Activated naive CD8-positive, alpha-beta T cell treated with anti-CD3 and anti-CD28 coated beads for 36 hours (primary cell): ENCODE measurements around the gene FOXP3. TPM values are rescaled to one million over a fixed set of nuclear protein-coding genes. Genes with fewer than 3 reads are reported as not detected.

Experiments used
- DNase-seq: peaks from one replicate; pipeline ENCODE4 v3.0.0; 2021
- H3K27ac Mint-ChIP-seq: one replicate; pipeline ENCODE4 v1.8.0; 2022; ENCODE audit warnings: mild to moderate bottlenecking, moderate library complexity, mixed read lengths
- H3K27me3 Mint-ChIP-seq: one replicate; pipeline ENCODE4 v1.8.0; 2022; ENCODE audit warnings: mild to moderate bottlenecking, mixed read lengths
- H3K36me3 Mint-ChIP-seq: one replicate; pipeline ENCODE4 v1.8.0; 2021; ENCODE audit warnings: mild to moderate bottlenecking, mixed read lengths
- H3K4me1 Mint-ChIP-seq: one replicate; pipeline ENCODE4 v1.8.0; 2021; ENCODE audit warnings: mixed read lengths
- H3K4me3 Mint-ChIP-seq: one replicate; pipeline ENCODE4 v1.8.0; 2022; ENCODE audit warnings: mild to moderate bottlenecking, moderate library complexity, mixed read lengths
- H3K9me3 Mint-ChIP-seq: one replicate; pipeline ENCODE4 v1.8.0; 2022; ENCODE audit warnings: mixed read lengths
- total RNA-seq, 2 experiments: library from RNA; stranded (reverse); gene quantifications; one replicate each; pipeline ENCODE4 v1.2.3, GENCODE V29; 2021

Gene FOXP3
- total RNA-seq, 2 experiments from 2014 or later = 11.2 to 11.9 TPM

DNA sequence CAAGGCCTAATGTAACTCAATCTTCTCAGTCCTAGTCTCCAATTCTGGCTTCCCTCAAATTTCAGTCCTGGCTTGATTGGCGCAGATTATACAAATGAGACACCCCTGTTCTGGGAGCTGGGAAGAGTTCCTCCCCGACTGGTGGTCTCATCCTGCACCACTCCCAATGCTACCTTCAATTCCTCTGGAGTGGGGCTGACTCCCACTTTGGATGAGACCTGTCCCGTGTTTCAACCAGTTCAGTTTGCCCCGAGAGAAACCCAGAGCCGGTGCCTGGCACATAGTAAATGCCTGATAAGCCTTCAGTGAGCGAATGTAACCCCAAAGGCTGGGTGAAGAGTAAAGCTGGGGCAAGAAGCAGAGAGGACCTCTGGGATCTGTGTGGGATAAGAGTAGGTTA lies 60.5 kb downstream of the FOXP3 start:
- DNase-seq = no peak
- Mint-ChIP-seq H3K4me3 (no peak overlapping the region), H3K4me1 (peaks cover 4% of the 10 kb centered on the region), H3K9me3 (no peaks in the 10 kb centered on the region), H3K27me3 (no peaks in the 10 kb centered on the region), H3K36me3 (no peaks in the 10 kb centered on the region), H3K27ac (no peak overlapping the region)

GRCh38 chrX:49203536-49203935 lies 61.0 kb downstream of the FOXP3 start:
- Mint-ChIP-seq H3K36me3 (no peaks in the 10 kb centered on the region), H3K4me3 (no peak overlapping the region)

DNA sequence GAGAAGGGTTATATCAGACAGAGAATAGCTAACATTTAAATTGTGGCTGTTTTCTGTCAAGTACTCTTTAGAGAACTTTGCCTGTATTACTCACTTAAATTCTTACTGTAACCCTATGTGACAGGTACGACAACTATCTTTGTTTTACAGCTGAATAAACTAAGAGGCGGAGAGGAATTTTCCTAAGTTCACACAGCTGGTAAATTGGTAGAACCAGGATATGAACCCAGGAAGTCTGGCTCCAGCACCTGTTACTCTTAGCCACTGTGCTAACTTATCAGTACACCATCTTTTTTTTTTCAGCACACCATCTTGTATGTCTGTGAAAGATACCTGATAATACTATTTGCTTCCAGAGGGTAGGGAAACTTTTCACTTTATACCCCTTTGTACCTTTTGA lies 62.5 kb downstream of the FOXP3 start:
- Mint-ChIP-seq H3K4me1 (peaks cover 11% of the 10 kb centered on the region), H3K9me3 (no peaks in the 10 kb centered on the region), H3K27ac (no peak overlapping the region), H3K4me3 (no peak overlapping the region), H3K27me3 (no peaks in the 10 kb centered on the region), H3K36me3 (no peaks in the 10 kb centered on the region)
- no peak for DNase-seq

More at GRCh38 chrX:49203536-49203935, 61.0 kb downstream of the FOXP3 start:
- peaks cover 7% of the 10 kb centered on the region for H3K4me1 Mint-ChIP-seq
- DNase-seq = no peak
- H3K27ac Mint-ChIP-seq = no peak overlapping the region
- no peaks in the 10 kb centered on the region for H3K9me3 Mint-ChIP-seq
- no peaks in the 10 kb centered on the region for H3K27me3 Mint-ChIP-seq

Other genes starting within 250 kb of the FOXP3 start
- gene TFE3, start 221.4 kb downstream of the FOXP3 start, total RNA-seq = 10 to 100 TPM; 21.0 to 23.3 TPM
- 1 to 10 TPM; 3.7 to 4.3 TPM for gene CCDC120, start 205.7 kb downstream of the FOXP3 start, total RNA-seq
- 10 to 100 TPM; 10.1 to 11.9 TPM for gene PRAF2, start 190.7 kb downstream of the FOXP3 start, total RNA-seq
- gene WDR45, start 184.8 kb downstream of the FOXP3 start, total RNA-seq = 10 to 100 TPM; 23.7 to 31.1 TPM
- gene GPKOW, start 141.0 kb downstream of the FOXP3 start, total RNA-seq = 10 to 100 TPM; 19.9 to 20.0 TPM
- gene MAGIX, start 102.0 kb downstream of the FOXP3 start, total RNA-seq = under 1 TPM; 0.47 to 0.88 TPM
- 10 to 100 TPM; 46.8 to 48.2 TPM for gene PLP2, start 92.8 kb downstream of the FOXP3 start, total RNA-seq
- gene PRICKLE3, start 78.3 kb downstream of the FOXP3 start, total RNA-seq = 10 to 100 TPM; 16.3 to 16.7 TPM
- 1 to 10 TPM; 4.4 to 4.6 TPM for gene SYP, start 64.5 kb downstream of the FOXP3 start, total RNA-seq
- gene CACNA1F, start 31.4 kb downstream of the FOXP3 start, total RNA-seq = under 1 TPM; 0.72 to 0.85 TPM
- 10 to 100 TPM; 18.3 to 18.9 TPM for gene CCDC22, start 29.2 kb downstream of the FOXP3 start, total RNA-seq
- 1 to 10 TPM; 2.1 to 2.5 TPM for gene PPP1R3F, start 5.1 kb upstream of the FOXP3 start, total RNA-seq
- gene GAGE10, start 38.9 kb upstream of the FOXP3 start, total RNA-seq = not detected
- gene GAGE12J, start 57.3 kb upstream of the FOXP3 start, total RNA-seq = not detected
- not detected for gene GAGE13, start 66.9 kb upstream of the FOXP3 start, total RNA-seq